Mammary epithelial cell (primary cell): ENCODE measurements around the gene FGF14.

ENCODE experiments used
- EZH2 ChIP-seq: IDR thresholded peaks from 2 replicates; pipeline ENCODE4 v1.6.1; 2012; ENCODE audit warnings: low read length, inconsistent platforms, borderline replicate concordance
- TF ChIP-seq, protein P1 (sequence below), 2 donors: IDR thresholded peaks in 1 of 2; conservative IDR thresholded peaks in 1 of 2; 2 replicates each; pipeline ENCODE4 v1.5.1; 2011 to 2012; ENCODE audit warnings: inconsistent platforms in 2 of 2, low read length in 2 of 2, mild to moderate bottlenecking in 2 of 2, control low read depth in 1 of 2, low read depth in 1 of 2; ENCODE audit not compliant: insufficient read depth in 1 of 2; ENCODE audit errors: extremely low read depth in 1 of 2

DNA sequence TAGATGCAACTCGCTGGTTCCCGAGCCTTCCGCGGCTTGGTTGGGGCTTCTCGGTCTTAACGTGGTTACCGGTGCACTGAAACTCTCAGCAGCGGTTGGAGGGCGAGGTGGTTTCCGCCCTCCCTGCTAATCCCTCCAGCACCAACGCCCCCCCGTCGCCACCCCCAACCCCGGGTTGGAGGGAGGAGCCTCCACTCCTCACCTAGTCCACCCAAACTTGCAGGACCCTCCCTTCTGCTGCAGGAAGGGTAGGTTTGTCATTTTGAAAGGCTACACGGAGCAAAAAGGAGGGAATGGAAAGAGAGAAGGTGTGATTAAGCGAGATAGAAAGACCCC is 484.4 kb downstream of the FGF14 start:
- TF ChIP-seq EZH2, result peak; percentile 75
- TF ChIP-seq, protein P1, sequence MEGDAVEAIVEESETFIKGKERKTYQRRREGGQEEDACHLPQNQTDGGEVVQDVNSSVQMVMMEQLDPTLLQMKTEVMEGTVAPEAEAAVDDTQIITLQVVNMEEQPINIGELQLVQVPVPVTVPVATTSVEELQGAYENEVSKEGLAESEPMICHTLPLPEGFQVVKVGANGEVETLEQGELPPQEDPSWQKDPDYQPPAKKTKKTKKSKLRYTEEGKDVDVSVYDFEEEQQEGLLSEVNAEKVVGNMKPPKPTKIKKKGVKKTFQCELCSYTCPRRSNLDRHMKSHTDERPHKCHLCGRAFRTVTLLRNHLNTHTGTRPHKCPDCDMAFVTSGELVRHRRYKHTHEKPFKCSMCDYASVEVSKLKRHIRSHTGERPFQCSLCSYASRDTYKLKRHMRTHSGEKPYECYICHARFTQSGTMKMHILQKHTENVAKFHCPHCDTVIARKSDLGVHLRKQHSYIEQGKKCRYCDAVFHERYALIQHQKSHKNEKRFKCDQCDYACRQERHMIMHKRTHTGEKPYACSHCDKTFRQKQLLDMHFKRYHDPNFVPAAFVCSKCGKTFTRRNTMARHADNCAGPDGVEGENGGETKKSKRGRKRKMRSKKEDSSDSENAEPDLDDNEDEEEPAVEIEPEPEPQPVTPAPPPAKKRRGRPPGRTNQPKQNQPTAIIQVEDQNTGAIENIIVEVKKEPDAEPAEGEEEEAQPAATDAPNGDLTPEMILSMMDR (conservative IDR thresholded peaks at IDR 0.05 in 1 of 2, IDR thresholded peaks at IDR 0.05 in 1 of 2; ENCODE audit: extremely low read depth in 1 of 2, insufficient read depth in 1 of 2, low read depth in 1 of 2, low read length in 2 of 2), result no peak
